HEK293T (cell line): Measurements from ENCODE around the gene LIPA.

Experiments
- ELF4 ChIP-seq: fragments of 450-650 bp; IDR thresholded peaks from 2 replicates; pipeline ENCODE4 v1.6.1; 2017; ENCODE audit warnings: antibody characterized with exemption
- FOXA1 ChIP-seq: fragments of 450-650 bp; IDR thresholded peaks from 2 replicates; pipeline ENCODE4 v1.6.1; 2016; ENCODE audit warnings: mild to moderate bottlenecking
- FOXM1 ChIP-seq: fragments of 450-650 bp; IDR thresholded peaks from 2 replicates; pipeline ENCODE4 v1.6.1; 2017; ENCODE audit warnings: mild to moderate bottlenecking, borderline replicate concordance
- PKNOX1 ChIP-seq: fragments of 450-650 bp; IDR thresholded peaks from 2 replicates; pipeline ENCODE4 v1.6.1; 2016
- SUZ12 ChIP-seq: fragments of 450-650 bp; IDR thresholded peaks from 2 replicates; pipeline ENCODE4 v1.6.1; 2016; ENCODE audit warnings: mild to moderate bottlenecking

DNA sequence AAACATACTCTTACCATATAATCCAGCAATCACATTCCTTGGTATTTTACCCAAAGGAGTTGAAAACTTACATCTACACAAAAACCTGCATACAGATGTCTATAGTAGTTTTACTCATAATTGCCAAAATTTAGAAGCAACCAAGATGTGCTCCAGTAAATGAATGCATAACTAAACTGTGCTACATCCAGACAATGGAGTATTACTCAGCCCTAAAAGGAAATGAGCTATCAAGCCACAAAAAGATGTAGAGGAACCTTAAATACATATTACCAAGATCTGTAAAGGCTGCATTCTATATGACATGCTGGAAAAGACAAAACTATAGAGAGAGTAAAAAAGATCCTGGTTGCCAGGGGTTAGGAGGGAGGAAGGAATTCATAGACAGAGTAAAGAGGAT is 22.6 kb downstream of the LIPA start:
- TF ChIP-seq ELF4 (no peak), FOXA1 (no peak), FOXM1 (no peak), SUZ12 (no peak), PKNOX1 (no peak)
